CD4-positive, alpha-beta T cell treated with Interleukin-12 subunit alpha and Interleukin-12 subunit beta, for 1 hour (primary cell): ENCODE measurements around the gene ZNF740.
"Not testable (repeated sequence)": the region's sequence is repeated elsewhere in the genome, so short reads cannot be mapped to it uniquely, and the experiment has no call there.

Experiments
- DNase-seq: peaks from one replicate; pipeline ENCODE4 v3.0.0-alpha.2; 2020

ZNF740 gene

DNA sequence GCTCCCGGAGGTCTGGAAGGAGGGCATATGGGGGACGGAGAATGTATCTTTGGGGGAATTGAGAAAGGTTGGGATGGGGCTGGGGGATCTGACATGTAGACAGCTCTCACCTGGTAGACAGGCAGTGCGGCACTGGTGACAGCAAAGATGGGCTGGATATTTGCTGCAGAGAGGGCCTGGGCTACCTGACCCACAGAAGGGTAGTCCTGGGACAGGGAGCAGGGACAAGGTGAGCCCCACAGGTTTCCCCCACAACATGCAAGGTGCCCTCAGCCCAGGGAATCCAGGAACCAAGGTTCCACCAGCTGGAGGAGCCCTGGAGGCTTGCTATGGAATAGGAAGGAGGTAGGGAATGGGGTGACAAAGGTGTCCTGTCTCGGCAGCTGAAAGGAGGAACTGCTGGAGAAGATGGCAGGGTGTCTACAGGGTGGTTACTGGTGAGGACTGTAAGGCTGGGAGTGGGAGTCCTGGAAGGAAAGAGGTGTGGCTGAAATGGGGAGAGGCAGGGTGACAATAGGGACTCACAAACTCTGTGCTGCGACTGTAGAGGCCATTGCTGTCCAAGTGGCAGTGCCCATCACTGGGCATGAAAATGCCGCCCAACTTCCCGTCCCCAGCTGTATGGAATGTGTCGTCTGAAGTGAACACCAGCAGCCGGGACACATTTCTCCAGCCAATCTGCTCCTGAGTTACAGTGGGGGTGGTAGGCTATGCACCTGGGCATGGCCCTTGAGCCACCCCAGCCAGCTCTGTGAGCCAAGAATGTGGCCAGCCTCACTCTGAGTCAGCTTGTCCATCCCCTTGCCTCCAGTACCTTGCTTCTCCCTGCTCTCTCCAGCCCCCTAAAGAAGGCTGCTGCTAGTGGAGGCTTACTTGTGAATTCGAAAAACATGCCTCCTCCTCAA lies 15.2 kb downstream of the ZNF740 start:
- no peak for DNase-seq

DNA sequence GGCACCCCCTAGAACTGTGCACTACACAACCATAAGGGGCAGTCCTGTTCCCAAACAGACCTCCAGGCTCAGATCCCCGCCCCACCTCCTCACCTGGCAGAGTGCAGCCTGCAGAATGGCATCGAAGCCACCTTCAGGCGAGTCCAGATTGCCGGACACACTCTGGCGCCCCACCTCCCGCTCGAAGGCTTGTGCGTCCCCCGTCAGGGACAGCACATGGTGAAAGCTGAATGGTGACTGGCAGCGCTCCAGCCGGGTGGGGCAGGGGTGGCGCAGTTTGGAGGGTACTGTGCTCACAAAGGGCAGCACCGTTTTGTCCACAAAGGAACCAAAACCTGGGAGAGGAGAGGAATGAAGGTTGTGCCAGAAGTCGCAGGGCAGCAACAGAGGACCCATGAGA lies 16.0 kb downstream of the ZNF740 start:
- DNase-seq = no peak

DNA sequence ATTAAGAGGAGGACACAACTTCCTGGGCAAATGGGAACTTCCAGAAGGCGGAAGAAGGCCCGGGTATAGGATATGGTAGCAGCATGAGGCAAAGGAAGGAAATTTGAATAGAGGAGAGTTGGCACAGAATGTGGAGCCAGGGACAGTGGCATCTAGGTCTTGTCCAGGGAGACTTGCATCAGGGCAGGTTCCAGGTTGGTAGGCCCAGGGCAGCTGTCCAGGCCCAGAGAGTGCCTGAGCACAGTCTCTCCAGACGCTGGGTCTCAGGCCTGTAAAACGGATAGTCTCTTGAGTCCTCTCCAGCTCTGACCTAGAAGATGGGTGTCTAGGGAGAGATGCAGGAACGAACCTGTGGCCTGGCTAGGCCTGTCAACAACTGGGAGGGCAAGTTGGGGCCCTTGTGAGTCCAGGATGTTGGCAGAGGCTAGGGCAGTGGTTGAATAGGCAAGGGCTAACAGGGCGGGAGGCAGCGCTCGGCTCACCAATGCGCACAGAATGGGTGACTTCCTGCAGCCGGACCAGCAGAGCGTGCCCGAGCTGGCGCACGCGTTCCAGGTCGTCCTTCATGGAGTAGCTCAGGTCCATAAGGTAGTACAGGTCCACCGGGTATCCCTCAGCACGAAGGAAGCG lies 16.6 kb downstream of the ZNF740 start:
- DNase-seq = no peak

DNA sequence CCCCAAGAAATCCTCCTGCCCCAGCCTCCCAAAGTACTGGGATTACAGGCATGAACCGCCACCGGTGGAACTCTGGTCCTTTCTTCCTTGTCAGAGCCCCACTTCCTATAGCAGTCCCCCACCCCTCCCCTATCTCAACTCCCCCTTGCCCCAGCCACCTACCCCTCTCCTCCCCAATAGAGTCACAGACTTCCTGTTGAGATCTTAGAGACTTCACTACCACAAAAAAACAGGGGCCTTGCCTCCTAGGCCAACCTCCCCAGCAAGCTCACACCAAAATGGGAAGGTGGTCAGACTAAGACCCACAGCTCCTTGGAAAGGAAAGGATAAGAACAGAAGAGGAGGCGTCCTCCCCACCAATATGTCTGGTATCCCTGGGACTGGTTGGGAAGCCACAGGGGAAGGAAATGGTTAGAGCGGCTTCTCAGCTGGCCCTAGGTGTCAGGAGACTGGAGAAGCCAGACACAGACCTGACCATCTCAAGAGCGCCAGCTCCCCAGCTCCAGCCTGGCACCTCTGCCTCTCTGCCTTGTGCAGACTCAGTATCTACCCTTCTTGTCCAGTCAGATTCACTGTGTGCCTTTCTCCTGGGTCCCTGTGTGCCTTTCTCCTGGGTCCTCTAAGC lies 18.1 kb downstream of the ZNF740 start:
- DNase-seq = peak; percentile 46

DNA sequence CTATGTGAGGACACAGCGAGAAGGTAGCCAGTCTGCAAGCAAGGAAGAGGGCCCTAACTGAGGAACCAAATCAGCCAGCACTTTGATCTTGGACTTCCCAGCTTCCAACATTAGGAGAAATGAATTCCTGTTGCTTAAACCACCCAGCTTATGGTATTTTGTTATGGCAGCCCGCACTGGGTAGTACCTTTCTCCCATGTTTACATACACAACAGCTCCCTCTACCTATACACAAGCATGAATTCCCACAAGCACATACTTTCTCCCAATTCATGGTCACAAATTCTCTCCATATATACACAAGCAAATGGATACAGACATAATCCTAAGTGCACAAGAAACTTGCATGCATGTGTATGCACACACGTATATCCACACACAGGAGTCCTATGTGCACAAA lies 19.2 kb downstream of the ZNF740 start:
- DNase-seq = no peak

DNA sequence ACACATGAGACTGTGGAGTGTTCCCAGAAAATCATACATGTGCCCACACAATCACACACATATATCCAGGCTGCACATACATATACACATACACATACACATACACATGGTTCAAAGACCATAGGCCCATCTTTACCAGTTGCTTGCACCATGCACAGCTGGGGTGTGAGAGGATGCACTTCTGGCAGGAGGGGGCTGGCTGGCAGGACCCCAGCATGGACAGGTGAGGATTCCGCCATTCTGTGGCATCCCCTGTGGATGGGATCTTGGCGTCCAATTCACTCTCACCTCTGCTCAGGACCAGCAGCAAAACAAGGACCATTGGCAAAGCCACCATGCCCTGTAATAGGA lies 19.6 kb downstream of the ZNF740 start:
- DNase-seq = no peak

DNA sequence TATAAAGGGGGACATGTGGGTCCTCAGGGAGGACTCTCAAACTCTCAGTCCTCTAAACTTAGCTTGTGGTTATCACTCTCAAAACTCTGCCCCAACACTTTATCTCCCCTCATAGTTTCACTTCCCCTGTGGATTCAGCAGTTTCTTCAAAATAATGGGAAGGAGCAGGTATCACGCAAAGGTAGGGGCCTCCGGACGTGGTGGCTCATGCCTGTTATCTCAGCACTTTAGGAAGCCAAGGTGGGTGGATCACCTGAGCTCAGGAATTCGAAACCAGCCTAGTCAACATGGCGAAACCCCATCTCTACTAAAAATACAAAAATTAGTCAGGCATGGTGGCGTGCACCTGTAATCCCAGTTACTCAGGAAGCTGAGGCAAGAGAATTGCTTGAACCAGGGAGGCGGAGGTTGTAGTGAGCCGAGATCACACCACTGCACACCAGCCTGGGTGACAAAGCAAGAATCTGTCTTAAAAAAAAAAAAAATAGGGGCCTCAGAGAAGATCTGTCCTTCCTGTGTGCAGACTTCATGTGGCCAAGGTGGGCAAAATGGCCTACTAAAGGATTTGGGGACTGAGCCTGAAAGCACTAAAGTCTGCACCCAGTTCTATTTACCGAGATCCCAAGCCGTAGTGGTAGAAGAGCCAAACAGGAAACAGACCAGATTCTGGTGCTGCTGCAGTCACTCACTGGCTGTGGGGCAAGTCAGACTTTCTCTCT lies 20.1 kb downstream of the ZNF740 start:
- DNase-seq = peak; percentile 30

DNA sequence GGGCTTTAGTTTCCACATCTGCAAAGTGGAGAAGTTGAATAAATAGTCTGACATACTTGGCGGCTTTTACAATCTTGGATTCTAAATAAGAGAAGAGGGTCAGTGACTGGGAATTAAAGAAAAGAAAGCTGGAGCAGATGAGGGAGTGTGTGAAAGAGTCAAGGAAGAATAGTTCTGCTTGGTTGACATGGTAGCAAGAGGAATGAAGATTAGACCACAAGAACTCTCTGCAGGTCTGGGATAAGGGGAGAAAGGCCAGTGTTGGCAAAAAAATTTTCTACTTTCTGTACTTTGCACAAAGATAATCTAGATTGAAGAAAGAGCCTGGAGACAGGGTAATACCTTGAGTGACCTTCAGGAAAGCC lies 20.6 kb downstream of the ZNF740 start:
- DNase-seq = no peak

DNA sequence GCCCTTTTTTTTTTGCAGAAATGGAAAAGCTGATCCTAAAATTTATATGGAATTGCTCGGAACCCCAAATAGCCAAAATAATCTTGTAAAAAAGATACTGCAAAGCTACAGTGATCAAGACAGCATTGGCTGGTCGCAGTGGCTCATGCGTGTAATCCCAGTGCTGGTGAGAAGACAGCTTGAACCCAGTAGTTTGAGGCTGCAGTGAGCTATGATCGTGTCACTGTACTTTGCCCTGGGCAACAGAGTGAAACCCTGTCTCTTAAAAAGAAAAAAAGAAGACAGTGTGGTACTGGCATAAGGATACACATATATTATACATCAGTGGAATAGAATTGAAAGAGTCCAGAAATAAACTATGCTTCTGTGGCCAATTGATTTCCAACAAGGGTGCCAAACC lies 21.1 kb downstream of the ZNF740 start:
- no peak for DNase-seq

DNA sequence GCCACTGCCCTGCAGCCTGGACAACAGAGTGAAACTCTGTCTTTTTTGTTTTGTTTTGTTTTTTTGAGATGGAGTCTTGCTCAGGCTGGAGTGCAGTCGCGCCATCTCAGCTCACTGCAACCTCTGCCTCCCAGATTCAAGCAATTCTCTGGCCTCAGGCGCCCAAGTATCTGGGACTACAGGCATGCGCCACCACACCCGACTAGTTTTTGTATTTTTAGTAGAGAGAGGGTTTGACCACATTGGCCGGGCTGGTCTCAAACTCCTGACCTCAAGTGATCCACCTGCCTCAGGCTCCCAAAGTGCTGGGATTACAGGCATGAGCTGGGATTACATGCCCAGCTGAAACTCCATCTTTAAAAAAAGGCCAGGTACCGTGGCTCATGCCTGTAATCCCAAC lies 21.8 kb downstream of the ZNF740 start:
- not testable (repeated sequence) for DNase-seq

DNA sequence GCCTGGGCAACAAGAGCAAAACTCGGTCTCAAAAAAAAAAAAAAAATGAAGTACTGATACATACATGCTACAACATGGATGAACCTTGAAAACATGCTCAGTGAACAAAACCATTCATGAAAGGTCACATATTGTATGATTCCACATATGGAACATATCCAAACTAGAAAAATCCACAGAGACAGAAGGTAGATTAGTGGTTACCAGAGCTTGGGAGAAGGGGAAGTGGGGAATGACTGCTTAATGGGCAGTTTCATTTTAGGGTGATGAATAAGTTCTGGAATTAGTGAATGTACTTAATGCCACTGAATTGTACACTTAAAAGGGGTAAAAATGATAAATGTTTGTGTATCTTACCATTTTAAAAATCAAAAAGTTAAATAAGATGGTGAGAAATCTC lies 23.8 kb downstream of the ZNF740 start:
- no peak for DNase-seq

DNA sequence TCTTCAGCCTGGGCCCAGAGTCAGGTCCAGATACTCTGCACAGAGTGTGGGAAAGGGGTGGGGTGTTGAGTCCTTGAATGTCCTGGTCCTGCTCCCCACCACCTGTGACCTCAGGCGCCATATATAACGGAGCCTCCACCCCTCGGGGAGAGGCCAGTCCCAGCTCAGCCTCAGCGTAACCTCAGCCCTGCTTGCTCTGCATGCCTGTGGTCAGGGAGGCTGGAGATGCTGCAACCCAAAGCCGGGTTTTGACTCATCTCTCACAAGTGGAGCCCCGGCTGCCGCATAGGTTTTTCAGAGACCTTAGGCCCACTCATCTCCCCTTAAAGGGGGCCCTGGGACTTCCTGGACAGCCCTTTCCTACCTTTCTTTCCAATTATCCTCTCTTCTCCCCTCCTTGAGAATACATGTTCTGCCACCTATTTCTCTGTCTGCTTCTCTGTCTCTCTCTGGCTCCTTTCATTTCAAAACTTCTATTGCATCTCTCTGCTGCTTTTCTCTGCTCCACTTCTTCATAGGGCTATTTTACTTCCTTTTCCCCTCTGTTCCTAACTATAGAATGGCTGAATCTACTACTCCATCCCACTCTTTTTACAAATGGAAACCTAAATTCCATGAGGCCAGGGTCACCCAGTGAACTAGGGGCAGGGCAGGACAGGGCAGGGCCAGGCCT lies 25.4 kb downstream of the ZNF740 start:
- peak; percentile 59 for DNase-seq

DNA sequence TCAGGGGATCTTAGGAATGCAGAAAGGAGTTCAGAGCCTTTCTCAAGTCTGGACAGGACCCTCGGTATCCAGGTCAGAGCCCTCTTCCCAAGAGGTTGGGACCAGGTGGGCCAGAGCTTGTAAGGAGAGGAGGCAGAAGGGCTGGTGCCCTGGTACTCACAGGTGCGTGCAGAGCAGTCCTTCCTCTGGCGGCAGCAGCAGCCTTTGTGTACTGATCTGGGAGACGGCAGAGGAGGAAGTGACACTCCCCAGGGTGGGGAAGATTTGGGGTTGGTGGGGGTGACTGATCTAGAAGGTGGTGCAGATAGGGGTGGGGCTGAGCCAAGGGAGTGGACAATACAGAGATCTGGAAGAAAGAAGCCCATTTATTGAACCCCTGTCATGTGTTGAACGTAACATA lies 26.5 kb downstream of the ZNF740 start, which contains the start of gene ITGB7:
Gene ITGB7 (minus strand): TSS at position 210 of the 400 bp plus-strand sequence. CDS start 6,808 bp downstream, outside the sequence.
- DNase-seq = peak; percentile 79

DNA sequence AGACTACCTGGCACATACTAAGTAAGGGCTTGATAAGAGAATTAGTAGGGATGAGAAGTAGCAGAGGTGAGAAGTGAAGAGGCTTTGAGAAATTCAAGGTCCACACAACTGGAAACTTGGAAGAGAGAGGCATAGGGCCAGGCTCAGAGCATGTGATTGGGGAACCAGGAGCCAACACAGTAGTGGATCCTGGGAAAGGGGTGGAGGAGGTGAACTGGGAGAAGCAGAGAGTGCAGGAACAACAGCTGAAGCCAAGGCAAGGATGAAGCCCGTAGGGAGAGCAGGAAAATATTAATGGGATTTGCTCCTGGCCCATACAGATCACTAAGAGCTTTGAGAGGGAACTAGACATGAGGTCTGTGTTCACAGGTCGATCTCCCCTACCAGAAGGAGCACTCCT lies 27.9 kb downstream of the ZNF740 start:
- no peak for DNase-seq

DNA sequence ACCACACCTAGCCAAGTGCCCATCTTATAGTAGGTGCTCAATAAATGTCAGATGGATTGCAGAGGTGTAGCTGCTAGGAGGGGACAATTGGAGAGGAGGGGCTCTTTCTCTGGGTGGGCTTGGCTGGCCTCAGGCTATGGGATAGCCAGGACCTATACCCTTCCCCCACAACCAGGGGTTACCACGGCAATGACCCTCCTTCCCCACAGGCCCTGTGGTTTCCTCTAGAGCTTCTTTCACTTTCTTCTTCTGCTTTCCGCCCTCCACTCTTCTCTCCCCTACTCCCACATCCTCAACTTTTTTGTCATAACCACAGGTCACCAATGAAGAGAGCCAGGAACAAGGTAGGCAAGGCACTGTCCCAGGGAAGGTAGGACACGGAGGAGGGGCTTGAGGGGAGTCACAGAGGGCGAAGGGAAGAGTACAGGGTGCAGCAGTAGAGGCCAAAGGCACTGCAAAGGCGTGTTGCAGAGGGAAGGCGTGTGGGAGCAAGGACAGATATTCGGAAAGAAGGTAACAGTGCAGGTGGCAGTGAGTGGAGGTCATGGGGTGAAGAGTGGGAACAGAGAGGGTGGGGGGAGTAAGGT lies 28.4 kb downstream of the ZNF740 start:
- DNase-seq = peak; percentile 48

DNA sequence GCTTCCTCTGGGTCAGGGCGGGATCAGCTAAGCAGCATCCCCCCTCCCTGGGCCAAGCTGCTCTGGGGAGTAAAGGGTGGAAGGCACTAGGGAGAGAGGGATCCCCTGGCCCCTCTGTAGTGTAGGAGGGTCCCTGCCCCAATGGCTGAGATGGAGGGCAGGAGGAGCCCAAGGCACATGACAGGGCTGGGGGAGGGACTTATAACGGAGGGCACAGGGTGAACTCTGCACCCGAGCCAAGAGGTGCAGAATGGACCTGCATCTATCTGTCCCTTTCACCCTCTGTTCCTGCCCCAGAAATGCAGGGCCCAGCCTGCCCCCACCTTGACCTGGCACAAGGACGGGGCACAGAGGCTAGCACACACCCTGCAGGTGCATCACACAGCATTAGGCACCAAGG lies 30.3 kb downstream of the ZNF740 start:
- DNase-seq = no peak

DNA sequence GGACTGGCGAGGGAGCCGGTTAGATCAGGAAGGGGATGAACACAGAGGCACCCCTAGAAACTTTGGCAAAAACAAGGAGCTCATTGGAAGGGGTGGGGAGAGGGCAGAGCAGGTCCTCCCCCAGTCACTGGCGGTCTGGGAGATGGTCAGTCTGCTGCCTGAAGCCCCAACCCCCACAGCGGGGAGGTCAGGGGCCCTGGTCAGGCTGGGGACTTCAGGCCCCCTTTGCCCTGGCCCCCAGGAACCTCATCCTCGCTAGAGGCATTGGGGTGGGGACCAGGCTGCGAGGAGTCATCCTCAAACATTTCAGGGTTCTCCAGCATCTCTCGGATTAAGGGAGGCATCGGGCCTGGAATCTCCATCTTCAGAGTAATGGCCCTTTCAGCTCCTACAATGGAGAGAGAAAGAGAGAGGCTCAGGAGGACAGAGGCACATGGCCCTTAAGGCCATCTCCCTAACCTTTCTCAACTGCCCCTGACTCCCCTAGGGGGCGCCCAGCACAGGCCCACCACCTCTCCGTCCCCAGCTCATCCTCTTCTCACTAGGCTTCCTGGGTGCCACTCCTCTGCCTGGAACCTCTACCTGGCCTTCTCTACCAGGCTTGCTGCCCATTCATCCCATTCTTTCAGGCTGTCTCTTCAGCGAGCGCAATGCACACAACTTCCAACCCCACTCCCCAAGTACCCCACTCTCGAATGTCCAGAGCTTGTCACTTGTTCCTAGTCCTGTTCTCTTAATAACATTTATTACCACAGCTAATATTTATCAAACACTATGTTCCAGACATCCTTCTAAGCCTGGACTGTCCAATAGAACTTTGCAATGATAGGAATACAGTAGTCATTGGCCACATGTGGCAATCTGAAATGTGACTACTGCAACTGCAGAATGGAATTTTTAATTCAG lies 31.2 kb downstream of the ZNF740 start:
- DNase-seq = peak; percentile 37

DNA sequence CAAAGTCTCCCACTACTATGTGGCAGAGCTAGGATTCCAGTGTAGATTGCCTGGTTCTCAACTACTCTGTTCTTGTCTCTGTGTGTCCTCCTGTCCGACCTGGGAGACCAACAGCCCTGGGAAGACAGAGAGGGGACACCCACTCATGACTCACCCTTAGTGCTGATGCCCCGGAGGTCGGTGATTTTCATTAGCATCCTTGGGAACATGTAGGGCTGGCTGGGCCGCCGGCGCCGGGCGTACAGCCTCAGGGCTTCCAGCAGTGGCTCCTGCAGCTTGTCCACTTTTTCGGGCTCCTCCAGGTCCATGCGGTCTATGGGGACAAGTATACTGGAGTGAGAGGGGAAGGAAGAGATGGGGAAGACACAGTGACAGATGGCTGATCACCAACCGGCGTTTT lies 32.4 kb downstream of the ZNF740 start:
- no peak for DNase-seq

DNA sequence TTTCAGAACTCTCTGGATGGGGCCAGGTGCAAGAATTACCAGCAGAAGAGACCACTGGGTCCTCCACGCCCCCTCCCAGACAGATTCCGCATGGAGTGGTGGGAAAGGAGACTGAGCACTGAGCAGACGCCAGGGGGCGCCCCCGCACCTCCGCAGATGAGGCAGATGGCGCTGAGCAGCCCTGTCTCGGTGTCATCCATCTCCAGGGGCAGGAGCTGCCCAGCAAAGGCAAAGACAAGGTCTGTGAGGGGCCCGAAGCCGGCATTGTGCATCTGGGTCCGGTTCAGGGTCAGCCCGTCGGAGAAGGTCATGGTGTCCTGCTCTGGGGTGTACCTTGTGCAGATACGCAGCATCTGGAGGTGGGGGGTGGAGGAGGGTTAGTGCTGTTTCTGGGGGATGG lies 32.8 kb downstream of the ZNF740 start:
- DNase-seq = peak; percentile 85

DNA sequence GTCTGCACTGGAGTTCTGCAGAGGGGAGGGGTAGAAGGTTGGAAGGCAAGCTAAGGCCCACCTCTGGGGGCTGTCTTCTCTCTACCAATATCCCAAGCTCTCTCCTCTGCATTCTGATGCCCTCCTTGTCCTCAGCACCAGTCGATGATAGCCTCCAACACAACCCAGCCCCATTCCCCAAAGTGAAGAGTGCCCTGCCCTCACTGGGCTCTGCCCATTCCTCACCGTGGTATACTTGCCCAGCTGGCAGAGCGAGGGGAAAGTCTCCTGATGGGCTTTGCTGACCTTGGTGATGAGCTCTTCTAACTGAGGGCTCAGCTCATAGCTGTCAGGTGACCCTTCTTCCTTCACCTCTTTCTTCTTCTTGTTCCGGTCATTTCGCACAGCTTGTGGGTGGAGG lies 33.7 kb downstream of the ZNF740 start:
- DNase-seq = no peak
